ENCODE results near the gene PRDM16.

PRDM16 gene

GRCh38 chr1:3033040-3033789 is 35.8 kb upstream of the PRDM16 start:
- FAIRE-seq (no peak), DNase-seq (ENCODE audit: insufficient read length, low spot score) (no peak)
- no peak for TF ChIP-seq CTCF (IDR thresholded peaks at IDR 0.05; ENCODE audit: insufficient read depth, missing control alignments)

GRCh38 chr1:3033790-3034090 is 35.3 kb upstream of the PRDM16 start:
- FAIRE-seq (no peak), DNase-seq (ENCODE audit: insufficient read length, low spot score) (no peak)
- TF ChIP-seq CTCF (IDR thresholded peaks at IDR 0.05; ENCODE audit: insufficient read depth, missing control alignments): no peak

- no peak for TF ChIP-seq CTCF (IDR thresholded peaks at IDR 0.05; ENCODE audit: insufficient read depth, missing control alignments)
- FAIRE-seq (no peak), DNase-seq (ENCODE audit: insufficient read length, low spot score) (no peak)
These were observed 34.8 kb upstream of the PRDM16 start for GRCh38 chr1:3034162-3034561.

GRCh38 chr1:3034728-3035562 is 34.1 kb upstream of the PRDM16 start:
- DNase-seq (ENCODE audit: insufficient read length, low spot score): no peak
- TF ChIP-seq CTCF (IDR thresholded peaks at IDR 0.05; ENCODE audit: insufficient read depth, missing control alignments): no peak
- FAIRE-seq: no peak

GRCh38 chr1:3035563-3036446 is 33.2 kb upstream of the PRDM16 start:
- FAIRE-seq (no peak), DNase-seq (ENCODE audit: insufficient read length, low spot score) (no peak)
- TF ChIP-seq CTCF (IDR thresholded peaks at IDR 0.05; ENCODE audit: insufficient read depth, missing control alignments): no peak

- no peak for DNase-seq (ENCODE audit: insufficient read length, low spot score)
- TF ChIP-seq CTCF (IDR thresholded peaks at IDR 0.05; ENCODE audit: insufficient read depth, missing control alignments): no peak
- no peak for FAIRE-seq
These were observed 32.3 kb upstream of the PRDM16 start for GRCh38 chr1:3036447-3037280.
